Hepatocyte (in vitro differentiated cells): Measurements from ENCODE around the gene FRY.

Source experiments
- EZH2 ChIP-seq: fragments of 200-600 bp; sonication (generic); IDR thresholded peaks from 2 replicates; pipeline ENCODE4 v1.6.1; 2016; ENCODE audit warnings: antibody characterized with exemption, mild to moderate bottlenecking, borderline replicate concordance
- TF ChIP-seq, protein P1 (sequence below): fragments of 200-600 bp; sonication (generic); IDR thresholded peaks from 2 replicates; pipeline ENCODE4 v1.5.1; 2016; ENCODE audit warnings: antibody characterized with exemption, mild to moderate bottlenecking; ENCODE audit not compliant: poor library complexity

DNA sequence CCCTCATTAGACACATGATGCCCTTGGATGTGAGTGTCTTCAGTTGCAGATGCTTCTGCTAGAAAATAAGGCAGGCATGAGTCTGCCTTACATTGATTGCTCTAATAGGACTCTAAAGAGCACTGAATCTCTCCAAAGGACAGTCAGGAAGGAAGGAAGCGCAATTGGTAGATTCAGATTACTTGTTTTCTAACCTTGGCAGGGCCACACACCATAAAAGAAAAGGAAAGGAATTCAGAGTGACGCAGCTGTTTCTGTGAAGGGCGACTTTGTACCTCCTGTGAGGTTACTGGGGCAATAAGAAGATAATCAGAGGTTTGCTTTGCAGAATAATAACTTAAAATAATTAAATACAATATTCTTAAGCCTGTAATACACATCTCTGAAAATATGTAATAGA, 48.0 kb downstream of the FRY start:
- TF ChIP-seq, protein P1, sequence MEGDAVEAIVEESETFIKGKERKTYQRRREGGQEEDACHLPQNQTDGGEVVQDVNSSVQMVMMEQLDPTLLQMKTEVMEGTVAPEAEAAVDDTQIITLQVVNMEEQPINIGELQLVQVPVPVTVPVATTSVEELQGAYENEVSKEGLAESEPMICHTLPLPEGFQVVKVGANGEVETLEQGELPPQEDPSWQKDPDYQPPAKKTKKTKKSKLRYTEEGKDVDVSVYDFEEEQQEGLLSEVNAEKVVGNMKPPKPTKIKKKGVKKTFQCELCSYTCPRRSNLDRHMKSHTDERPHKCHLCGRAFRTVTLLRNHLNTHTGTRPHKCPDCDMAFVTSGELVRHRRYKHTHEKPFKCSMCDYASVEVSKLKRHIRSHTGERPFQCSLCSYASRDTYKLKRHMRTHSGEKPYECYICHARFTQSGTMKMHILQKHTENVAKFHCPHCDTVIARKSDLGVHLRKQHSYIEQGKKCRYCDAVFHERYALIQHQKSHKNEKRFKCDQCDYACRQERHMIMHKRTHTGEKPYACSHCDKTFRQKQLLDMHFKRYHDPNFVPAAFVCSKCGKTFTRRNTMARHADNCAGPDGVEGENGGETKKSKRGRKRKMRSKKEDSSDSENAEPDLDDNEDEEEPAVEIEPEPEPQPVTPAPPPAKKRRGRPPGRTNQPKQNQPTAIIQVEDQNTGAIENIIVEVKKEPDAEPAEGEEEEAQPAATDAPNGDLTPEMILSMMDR: no peak
- no peak for TF ChIP-seq EZH2
